Suprapubic skin (tissue), 3 donors: Measurements from ENCODE around the gene LAMA3.

Source experiments
- POLR2A ChIP-seq, 2 donors: fragments of 450-650 bp; IDR thresholded peaks; one replicate each; pipeline ENCODE4 v1.6.1; 2017; ENCODE audit warnings: antibody characterized with exemption in 2 of 2, mild to moderate bottlenecking in 2 of 2, moderate library complexity in 2 of 2
- TF ChIP-seq, protein P1 (sequence below), 2 donors: fragments of 200-600 bp in 1 of 2; fragments of 450-650 bp in 1 of 2; sonication (generic) in 1 of 2; IDR thresholded peaks; one replicate each; pipeline ENCODE4 v1.5.1; 2016 to 2019; ENCODE audit warnings: antibody characterized with exemption in 2 of 2, mild to moderate bottlenecking in 1 of 2, moderate library complexity in 1 of 2

DNA sequence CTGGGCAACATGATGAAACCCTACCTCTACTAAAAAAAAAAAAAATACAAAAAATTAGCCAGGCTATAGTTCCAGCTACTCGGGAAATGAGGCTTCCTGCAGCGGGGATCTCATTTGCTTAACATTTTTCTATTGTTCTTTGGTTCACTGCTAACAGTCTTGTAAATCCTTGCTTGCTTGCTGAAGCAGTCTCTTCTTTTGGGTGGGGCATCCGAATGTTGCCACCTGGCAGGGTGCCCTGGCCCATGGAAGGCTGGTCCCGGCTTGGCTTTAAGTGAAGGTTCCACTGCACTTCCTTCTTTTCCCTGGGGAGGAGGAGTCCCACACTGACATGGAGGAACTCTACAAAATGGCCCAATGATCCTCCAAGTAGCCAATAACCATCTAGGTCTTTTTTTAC lies 20.5 kb upstream of the LAMA3 start:
- TF ChIP-seq, protein P1, sequence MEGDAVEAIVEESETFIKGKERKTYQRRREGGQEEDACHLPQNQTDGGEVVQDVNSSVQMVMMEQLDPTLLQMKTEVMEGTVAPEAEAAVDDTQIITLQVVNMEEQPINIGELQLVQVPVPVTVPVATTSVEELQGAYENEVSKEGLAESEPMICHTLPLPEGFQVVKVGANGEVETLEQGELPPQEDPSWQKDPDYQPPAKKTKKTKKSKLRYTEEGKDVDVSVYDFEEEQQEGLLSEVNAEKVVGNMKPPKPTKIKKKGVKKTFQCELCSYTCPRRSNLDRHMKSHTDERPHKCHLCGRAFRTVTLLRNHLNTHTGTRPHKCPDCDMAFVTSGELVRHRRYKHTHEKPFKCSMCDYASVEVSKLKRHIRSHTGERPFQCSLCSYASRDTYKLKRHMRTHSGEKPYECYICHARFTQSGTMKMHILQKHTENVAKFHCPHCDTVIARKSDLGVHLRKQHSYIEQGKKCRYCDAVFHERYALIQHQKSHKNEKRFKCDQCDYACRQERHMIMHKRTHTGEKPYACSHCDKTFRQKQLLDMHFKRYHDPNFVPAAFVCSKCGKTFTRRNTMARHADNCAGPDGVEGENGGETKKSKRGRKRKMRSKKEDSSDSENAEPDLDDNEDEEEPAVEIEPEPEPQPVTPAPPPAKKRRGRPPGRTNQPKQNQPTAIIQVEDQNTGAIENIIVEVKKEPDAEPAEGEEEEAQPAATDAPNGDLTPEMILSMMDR (IDR thresholded peaks at IDR 0.05), result no peak
- no peak for TF ChIP-seq POLR2A (IDR thresholded peaks at IDR 0.05)
